GM18520 (cell line): ENCODE results near the gene HAVCR2.
A peak's percentile ranks its signal among the peaks of the same experiment; 100 is the strongest.
"Not testable (repeated sequence)": the region's sequence is repeated elsewhere in the genome, so short reads cannot be mapped to it uniquely, and the experiment has no call there.

Experiments used
- ATAC-seq: cut with Tn5 transposase; IDR thresholded peaks from one replicate; pipeline ENCODE4 v1.9.1; 2021; ENCODE audit not compliant: unreplicated experiment

Gene HAVCR2

DNA sequence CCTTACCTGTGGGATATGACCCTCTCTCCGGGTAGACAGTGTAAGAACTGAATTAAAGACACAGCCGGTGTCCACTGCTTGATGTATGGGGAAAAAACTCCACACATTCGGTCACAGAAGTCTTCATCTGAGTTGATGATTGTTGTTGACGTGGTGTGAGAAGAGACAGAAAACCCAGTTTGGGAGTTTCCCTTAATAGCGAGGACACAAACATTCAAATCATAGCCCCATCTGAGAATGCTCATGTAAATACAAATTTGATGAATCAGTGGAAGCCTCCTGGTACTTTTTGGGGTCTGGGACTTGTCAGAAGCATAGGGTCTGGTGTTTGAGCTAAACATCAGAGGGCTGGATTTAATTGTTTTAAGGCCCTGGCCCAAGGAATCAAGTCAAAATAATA, 60.9 kb downstream of the HAVCR2 start:
- ATAC-seq, result peak; percentile 80

DNA sequence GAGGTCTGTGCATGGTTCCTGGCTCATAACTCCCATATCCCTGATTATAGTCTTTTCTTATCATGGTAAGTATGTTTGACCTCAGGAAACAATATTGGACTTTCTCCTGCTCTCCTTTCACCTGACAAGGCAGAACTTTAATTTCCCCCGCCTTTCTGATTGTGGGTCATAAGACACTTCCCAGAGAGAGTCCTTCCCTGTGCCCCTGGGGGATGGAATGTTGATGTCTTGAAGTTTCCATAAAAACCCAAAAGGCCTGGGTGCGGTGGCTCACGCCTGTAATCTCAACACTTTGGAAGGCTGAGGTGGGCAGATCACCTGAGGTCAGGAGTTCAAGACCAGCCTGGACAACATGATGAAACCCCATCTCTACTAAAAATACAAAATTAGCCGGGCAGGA, 61.8 kb downstream of the HAVCR2 start:
- not testable (repeated sequence) for ATAC-seq

DNA sequence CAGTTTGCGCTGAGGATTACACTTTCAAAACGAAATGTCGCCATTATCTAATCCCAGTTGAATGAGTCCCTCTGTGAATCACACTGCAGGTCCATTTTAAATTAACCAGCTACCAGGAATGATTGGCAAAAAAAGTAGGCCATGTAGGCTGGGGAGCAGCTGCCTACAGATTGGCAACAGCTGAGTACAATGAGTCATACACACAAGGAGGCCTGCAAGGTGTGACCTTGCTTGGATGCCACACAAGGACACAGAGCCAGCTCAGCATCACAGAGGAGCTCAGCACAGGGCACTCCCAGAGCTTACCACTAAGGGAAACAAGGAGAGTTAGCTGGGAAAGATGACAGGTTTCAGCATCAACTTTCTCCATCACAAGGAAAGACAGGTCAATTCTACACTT, 62.8 kb downstream of the HAVCR2 start:
- ATAC-seq, result peak; percentile 37

DNA sequence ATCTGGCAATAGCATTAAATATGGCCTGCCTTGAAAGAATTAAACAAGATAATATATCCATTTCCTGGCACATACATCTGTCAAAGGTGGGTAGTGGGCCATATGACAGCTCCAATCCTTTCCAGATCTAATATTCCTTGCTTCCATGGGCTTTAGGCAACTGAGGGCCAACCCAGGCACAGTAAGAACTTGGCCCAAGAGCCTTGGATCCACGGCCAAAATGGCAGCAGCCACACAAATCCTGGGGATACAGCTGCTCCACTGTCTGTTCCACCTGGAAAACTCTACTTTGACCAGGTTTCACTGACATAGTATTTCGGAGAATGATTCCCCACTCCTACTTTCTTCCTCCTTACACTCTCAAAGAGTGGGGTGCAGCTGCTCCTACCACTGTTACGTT, 63.2 kb downstream of the HAVCR2 start:
- no peak for ATAC-seq

- ATAC-seq, result no peak
Observed at GRCh38 chr5:157038568-157039187, 70.2 kb downstream of the HAVCR2 start.
